Activated B cell treated with CpG ODN at 0.5 μM for 24 hours (primary cell): ENCODE data around the gene EPX. TPM values are rescaled to one million over a fixed set of nuclear protein-coding genes. Genes with fewer than 3 reads are reported as not detected.

ENCODE experiments used
- ATAC-seq: fragments of 200-7000 bp; cut with Tn5 transposase; one replicate; pipeline ENCODE4 v1.10.0; 2021; ENCODE audit warnings: low read depth, mild to moderate bottlenecking, moderate library complexity
- CTCF ChIA-PET: fragments of 350-600 bp; sonication (Branson Sonifier 250); formaldehyde crosslinking; loops from one replicate; lab custom pipeline; 2021; ENCODE audit warnings: antibody characterized with exemption; lab: Charles Lee
- POLR2A ChIA-PET: fragments of 350-600 bp; sonication (Branson Sonifier 250); formaldehyde crosslinking; loops from one replicate; lab custom pipeline; 2021; ENCODE audit warnings: antibody characterized with exemption; lab: Charles Lee
- DNase-seq: peaks from one replicate; pipeline ENCODE4 v3.0.0; 2022
- H3K27ac Mint-ChIP-seq: one replicate; pipeline ENCODE4 v1.8.0; 2020; ENCODE audit warnings: mixed read lengths
- H3K27me3 Mint-ChIP-seq: one replicate; pipeline ENCODE4 v1.8.0; 2021; ENCODE audit warnings: mixed read lengths
- H3K36me3 Mint-ChIP-seq: one replicate; pipeline ENCODE4 v1.8.0; 2021; ENCODE audit warnings: low read depth, mixed read lengths
- H3K4me1 Mint-ChIP-seq: one replicate; pipeline ENCODE4 v1.8.0; 2021; ENCODE audit warnings: mixed read lengths
- H3K4me3 Mint-ChIP-seq: one replicate; pipeline ENCODE4 v1.8.0; 2020; ENCODE audit warnings: mild to moderate bottlenecking, mixed read lengths
- H3K9me3 Mint-ChIP-seq: one replicate; pipeline ENCODE4 v1.8.0; 2020; ENCODE audit warnings: mixed read lengths
- intact Hi-C: fragments of 100-400 bp; cut with micrococcal nuclease; formaldehyde crosslinking; loops from one replicate; pipeline ENCODE4 v1.15.1; 2024
- total RNA-seq: library from RNA; stranded (reverse); gene quantifications from 2 replicates; pipeline ENCODE4 v1.2.3, GENCODE V29; 2022
- TF ChIP-seq, protein P1 (sequence below): fragments of 200-600 bp; IDR thresholded peaks from one replicate; pipeline ENCODE4 v1.8.0; 2022; ENCODE audit warnings: antibody characterized with exemption, mild to moderate bottlenecking

The EPX gene
- total RNA-seq, 1 donor from 2014 or later: not detected

- Mint-ChIP-seq H3K27me3 (no peaks in the 10 kb centered on the region), H3K36me3 (peaks cover 30% of the 10 kb centered on the region), H3K4me3 (no peak overlapping the region), H3K4me1 (no peaks in the 10 kb centered on the region), H3K27ac (no peak overlapping the region), H3K9me3 (no peaks in the 10 kb centered on the region)
- TF ChIP-seq, protein P1, sequence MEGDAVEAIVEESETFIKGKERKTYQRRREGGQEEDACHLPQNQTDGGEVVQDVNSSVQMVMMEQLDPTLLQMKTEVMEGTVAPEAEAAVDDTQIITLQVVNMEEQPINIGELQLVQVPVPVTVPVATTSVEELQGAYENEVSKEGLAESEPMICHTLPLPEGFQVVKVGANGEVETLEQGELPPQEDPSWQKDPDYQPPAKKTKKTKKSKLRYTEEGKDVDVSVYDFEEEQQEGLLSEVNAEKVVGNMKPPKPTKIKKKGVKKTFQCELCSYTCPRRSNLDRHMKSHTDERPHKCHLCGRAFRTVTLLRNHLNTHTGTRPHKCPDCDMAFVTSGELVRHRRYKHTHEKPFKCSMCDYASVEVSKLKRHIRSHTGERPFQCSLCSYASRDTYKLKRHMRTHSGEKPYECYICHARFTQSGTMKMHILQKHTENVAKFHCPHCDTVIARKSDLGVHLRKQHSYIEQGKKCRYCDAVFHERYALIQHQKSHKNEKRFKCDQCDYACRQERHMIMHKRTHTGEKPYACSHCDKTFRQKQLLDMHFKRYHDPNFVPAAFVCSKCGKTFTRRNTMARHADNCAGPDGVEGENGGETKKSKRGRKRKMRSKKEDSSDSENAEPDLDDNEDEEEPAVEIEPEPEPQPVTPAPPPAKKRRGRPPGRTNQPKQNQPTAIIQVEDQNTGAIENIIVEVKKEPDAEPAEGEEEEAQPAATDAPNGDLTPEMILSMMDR: no peak
- DNase-seq (no peak), ATAC-seq (no peak)
- ChIA-PET POLR2A (no interaction called here), CTCF (no interaction called here)
- intact Hi-C loops: no loop called here
These were observed 15.8 kb downstream of the EPX start for GRCh38 chr17:58208344-58208743.

DNA sequence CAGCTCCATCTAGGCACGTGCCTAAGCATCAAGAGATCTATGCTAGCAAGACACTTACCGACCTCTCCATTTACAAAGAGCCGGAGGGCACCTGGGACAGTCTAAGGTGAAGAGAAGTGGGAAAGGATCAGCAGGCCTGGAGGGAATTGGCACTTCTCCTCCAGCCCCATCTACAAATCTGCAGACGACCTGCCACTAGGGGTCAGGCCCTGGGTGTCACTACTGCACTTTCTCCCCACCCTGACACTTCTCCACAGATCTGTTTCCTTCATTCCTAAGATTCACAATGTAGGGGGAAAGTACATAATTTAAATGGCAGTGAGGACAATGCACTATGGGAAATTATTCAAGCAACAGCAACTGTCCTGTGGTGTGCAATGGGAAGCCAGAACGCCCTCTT is 18.4 kb downstream of the EPX start:
- intact Hi-C loops: no loop called here
- H3K27ac Mint-ChIP-seq: no peak overlapping the region
- CTCF ChIA-PET: interaction anchor here (2.2 kb wide), 1 partner anchor 11 kb away, joined by 9 read pairs; no protein-coding TSS in a partner anchor
- ATAC-seq (no peak), DNase-seq (no peak)
- no peak overlapping the region for H3K4me3 Mint-ChIP-seq
- TF ChIP-seq, protein P1: no peak
- peaks cover 3% of the 10 kb centered on the region for H3K4me1 Mint-ChIP-seq
- H3K9me3 Mint-ChIP-seq: no peaks in the 10 kb centered on the region
- H3K27me3 Mint-ChIP-seq: no peaks in the 10 kb centered on the region
- POLR2A ChIA-PET: no interaction called here
- H3K36me3 Mint-ChIP-seq: peaks cover 32% of the 10 kb centered on the region

DNA sequence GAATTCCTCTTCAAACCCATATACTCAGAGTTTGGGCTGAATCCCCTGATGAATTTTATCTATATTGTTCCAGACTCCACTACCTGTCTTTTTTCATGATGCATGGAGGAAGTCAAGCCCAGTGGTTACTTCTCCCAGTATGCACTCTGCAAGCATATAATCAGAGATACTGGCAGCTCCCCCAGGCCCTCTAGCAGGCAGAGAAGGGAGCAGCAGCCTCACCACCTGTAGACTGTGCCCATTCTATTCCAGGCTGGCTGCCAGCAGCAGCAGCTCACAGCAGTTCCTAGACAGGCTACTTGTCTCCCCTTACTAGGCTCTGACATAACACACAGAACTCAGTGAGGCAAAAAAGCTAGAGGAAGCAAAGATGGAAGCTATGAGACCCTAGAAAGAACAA is 23.2 kb downstream of the EPX start:
- DNase-seq (no peak), ATAC-seq (no peak)
- H3K4me1 Mint-ChIP-seq: peaks cover 38% of the 10 kb centered on the region
- no peaks in the 10 kb centered on the region for H3K27me3 Mint-ChIP-seq
- no peaks in the 10 kb centered on the region for H3K9me3 Mint-ChIP-seq
- ChIA-PET CTCF (interaction anchor here (0.7 to 3.0 kb wide), 5 partner anchors 12 to 34 kb away, joined by 3 to 16 read pairs (median 4); no protein-coding TSS in a partner anchor), POLR2A (interaction anchor here (1.0 kb wide), 1 partner anchor 416 kb away, joined by 3 read pairs; no protein-coding TSS in a partner anchor)
- H3K27ac Mint-ChIP-seq: peak overlapping the region; percentile 46
- TF ChIP-seq, protein P1: no peak
- intact Hi-C loops: no loop called here
- peaks cover 16% of the 10 kb centered on the region for H3K36me3 Mint-ChIP-seq
- H3K4me3 Mint-ChIP-seq: no peak overlapping the region

- no peaks in the 10 kb centered on the region for H3K9me3 Mint-ChIP-seq
- H3K4me3 Mint-ChIP-seq: peak overlapping the region; percentile 3
- ChIA-PET POLR2A (interaction anchor here (0.6 to 0.7 kb wide), 4 partner anchors 14 to 1484 kb away, joined by 3 to 6 read pairs (median 4); no protein-coding TSS in a partner anchor), CTCF (interaction anchor here (3.0 kb wide), 1 partner anchor 18 kb away, joined by 16 read pairs; no protein-coding TSS in a partner anchor)
- peaks cover 43% of the 10 kb centered on the region for H3K4me1 Mint-ChIP-seq
- TF ChIP-seq, protein P1: no peak
- H3K27me3 Mint-ChIP-seq: no peaks in the 10 kb centered on the region
- intact Hi-C loops: loop anchor here (2.0 kb wide), 1 partner anchor 937 kb away; the partner anchor contains the start of genes PRR11 and SKA2
- H3K27ac Mint-ChIP-seq: peak overlapping the region; percentile 38
- H3K36me3 Mint-ChIP-seq: peaks cover 9% of the 10 kb centered on the region
- DNase-seq: no peak
- no peak for ATAC-seq
These were observed 25.2 kb downstream of the EPX start for GRCh38 chr17:58217766-58218165.

DNA sequence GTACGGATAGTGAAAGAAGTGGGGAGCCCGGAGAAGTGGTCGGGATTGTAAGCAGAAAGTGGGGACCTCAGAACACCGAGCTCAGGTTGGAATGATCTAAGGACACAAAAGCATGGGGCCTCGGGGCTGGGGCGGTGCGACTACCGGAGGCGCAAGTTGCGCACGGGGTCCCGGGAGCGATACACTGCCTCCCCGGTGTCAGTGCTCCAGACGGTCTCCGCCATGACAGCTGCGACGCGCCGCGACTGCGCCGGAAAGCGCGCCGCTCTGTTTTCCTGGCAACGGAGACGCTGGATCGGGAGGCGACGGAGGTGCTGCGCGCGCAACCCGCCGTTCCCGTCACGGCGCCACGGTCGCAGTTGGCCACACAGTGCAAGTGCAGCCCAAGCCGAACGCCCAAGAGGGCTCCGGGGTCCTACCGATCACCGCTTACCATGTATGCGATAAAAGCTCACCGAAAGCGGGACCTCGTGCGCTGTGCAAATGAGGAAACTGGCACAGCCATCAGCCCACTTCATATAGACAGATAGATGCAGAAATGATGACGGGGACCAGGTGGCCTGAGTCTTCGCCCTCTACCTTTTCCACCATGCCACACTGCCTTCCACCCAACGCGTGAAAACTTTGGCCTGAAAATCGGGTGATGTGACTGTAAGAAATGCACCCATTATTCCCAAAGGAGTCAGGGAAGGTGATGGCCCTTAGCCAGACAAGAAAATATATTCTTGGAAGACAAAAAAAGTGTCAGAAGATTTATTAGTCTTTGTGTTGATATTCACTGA is 26.7 kb downstream of the EPX start, which contains the start of gene MKS1:
TSS of gene MKS1 (minus strand) at position 249 of the 782 bp plus-strand sequence. CDS start at position 224, 25 bp downstream.
- DNase-seq (peak; percentile 91), ATAC-seq (peak; percentile 96)
- Mint-ChIP-seq H3K9me3 (no peaks in the 10 kb centered on the region), H3K27me3 (peaks cover 2% of the 10 kb centered on the region), H3K27ac (peak within 1 kb of the TSS; percentile 96), H3K36me3 (peaks cover 3% of the 10 kb centered on the region), H3K4me3 (peak within 1 kb of the TSS; percentile 91), H3K4me1 (peaks cover 43% of the 10 kb centered on the region)
- ChIA-PET CTCF (interaction anchor here (1.4 to 1.9 kb wide), 4 partner anchors 14 to 33 kb away, joined by 3 to 8 read pairs (median 4); no protein-coding TSS in a partner anchor), POLR2A (interaction anchor here (0.7 to 3.3 kb wide), 13 partner anchors 11 to 412 kb away, joined by 3 to 19 read pairs (median 6); partner anchors contain the start of genes LPO, MRPS23 and SUPT4H1)
- TF ChIP-seq, protein P1: no peak
- intact Hi-C loops: loop anchor here (1.0 to 2.0 kb wide), 7 partner anchors 14 to 936 kb away; partner anchors contain the start of genes MRPS23, PRR11, RNF43 and SKA2
